Measurements from ENCODE around the gene CYP27C1.
"Not testable (repeated sequence)": the region's sequence is repeated elsewhere in the genome, so short reads cannot be mapped to it uniquely, and the experiment has no call there.

CYP27C1 gene

GRCh38 chr2:127225186-127225960, 5.3 kb upstream of the CYP27C1 start:
- no peak for FAIRE-seq
- no peak for DNase-seq (ENCODE audit: extremely low spot score, insufficient read length, low read depth)

DNA sequence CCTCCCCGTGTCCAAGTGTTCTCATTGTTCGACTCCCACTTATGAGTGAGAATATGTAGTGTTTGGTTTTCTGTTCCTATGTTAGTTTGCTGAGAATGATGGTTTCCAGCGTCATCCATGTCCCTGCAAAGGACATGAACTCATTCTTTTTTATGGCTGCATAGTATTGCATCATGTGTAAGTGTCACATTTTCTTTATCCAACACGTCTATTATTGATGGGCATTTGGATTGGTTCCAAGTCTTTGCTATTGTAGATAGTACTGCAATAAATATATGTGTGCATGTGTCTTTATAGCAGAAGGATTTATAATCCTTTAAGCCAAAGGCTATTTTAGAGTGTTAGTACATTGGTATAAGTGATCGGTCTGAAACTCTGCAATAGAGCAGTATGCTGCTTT, 4.0 kb upstream of the CYP27C1 start:
- not testable (repeated sequence) for DNase-seq (ENCODE audit: extremely low spot score, insufficient read length, low read depth); FAIRE-seq

DNA sequence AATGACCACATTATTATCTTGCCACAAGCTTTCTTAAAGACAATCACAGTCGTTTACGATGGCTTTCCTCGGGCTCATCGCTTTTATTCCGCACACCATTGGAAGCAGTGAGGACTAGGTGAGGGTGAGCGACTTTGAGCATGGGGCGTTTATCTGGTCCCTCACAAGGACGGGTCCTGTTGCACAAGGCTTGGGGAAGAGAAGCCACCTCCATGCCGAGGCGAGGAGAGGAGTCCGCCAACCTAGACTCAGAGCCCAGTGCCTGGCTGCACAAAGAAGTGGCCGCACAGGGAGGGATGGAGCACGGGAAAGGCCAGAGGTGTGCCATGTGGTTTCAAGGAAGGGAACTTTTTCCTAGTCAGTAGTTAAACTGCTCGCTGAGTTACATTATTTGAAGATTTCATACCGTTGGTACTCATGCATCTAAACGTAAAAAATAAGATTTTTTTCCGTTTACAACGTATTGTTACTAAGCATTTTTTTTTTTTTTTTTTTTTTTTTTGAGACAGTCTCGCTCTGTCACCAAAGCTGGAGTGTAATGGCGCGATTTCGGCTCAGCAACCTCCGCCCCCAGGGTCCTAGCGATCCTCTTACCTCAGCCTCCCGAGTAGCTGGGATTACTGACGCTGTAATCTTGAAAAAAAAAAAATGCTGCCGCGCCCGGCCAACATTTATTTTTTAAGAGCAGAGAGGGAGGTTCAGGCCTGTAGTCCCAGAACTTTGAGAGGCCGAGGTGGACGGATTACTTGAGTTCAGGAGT, 849 bp upstream of the CYP27C1 start:
- FAIRE-seq, result no peak
- DNase-seq (ENCODE audit: extremely low spot score, insufficient read length, low read depth), result no peak

DNA sequence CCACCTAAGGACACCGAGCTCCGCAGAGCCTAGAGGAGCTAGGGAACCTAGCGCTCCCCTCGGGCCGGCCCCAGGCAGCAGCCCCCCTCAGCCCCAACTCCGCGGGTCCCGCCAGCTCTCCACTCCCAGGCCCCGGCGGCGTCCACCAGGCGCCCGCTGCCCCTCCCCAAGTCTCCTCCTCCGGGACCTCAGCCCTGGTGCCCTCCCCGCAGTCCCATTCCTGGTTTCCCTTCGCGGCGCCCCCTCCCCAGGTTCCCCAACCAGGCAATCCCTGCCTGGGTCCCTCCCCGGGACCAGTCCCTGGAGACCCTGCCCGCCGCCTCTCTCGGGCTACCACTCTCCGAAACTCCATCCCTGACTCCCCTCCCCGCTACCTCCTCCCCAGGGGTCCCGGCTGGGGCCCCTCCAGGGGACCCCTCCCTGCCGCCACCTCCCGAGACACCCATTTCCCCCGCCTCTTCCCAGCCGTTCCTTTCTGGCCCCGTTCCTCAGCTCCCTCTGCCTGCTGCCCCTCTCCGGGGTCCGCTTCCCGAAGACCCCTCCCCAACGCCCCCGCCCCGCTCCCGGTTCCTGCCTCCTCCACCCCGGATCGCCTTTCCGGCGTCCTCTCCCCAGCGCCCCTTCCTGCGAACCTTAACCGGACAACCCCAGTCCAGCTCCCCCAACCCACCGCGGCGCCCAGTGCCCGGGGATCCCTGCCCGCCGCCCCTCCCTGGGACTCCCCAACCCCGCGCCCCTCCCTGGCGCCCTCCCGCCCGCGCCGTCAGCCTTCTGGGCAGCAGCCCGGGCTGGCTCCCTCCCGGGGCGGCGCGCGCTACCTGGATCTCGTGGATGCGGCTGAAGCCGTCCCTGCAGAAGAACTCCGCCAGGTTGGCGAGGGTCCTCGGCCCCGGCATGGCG, 678 bp downstream of the CYP27C1 start:
- no peak for DNase-seq (ENCODE audit: extremely low spot score, insufficient read length, low read depth)
- no peak for FAIRE-seq

- FAIRE-seq, result no peak
- DNase-seq (ENCODE audit: extremely low spot score, insufficient read length, low read depth), result no peak
These were observed 1.3 kb downstream of the CYP27C1 start for GRCh38 chr2:127218812-127219170.

- DNase-seq (ENCODE audit: extremely low spot score, insufficient read length, low read depth), result no peak
- no peak for FAIRE-seq
These were observed 2.4 kb downstream of the CYP27C1 start for GRCh38 chr2:127217470-127218325.

DNA sequence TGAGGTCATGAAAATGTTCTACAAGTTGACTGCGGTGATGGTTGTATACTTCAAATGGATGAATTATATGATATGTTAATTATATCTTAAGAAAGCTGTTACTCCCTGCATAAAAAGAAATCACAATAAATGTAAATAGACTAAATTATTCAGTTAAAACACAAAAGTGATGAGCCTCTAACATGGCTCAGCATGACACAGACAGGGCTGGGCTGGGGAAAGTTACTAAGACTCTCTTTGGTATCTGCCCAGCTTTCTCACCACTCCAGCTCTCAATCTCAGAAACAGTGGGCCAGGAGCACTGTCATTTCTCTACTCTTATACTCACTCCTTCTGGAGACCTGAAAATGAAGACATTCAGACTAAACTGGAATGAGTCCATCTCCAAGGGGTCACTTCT, 3.5 kb downstream of the CYP27C1 start:
- DNase-seq (ENCODE audit: extremely low spot score, insufficient read length, low read depth), result no peak
- no peak for FAIRE-seq

DNA sequence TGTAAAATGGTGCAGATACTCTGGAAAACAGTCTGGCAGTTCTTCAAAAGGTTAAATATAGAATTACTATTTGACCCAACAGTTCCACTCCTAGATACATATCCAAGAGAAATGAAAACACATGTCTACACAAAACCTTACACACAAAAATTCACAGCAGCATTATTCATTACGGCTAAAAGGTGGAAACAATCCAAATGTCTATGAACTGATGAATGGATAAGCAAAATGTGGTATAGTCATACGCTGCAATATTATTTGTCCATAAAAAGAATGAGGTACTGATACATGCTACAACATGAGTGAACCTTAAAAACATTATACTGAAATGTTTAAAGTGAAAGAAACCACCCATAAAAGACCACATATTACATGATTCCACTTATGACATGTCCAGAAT, 4.0 kb downstream of the CYP27C1 start:
- FAIRE-seq (no peak), DNase-seq (ENCODE audit: extremely low spot score, insufficient read length, low read depth) (no peak)

- FAIRE-seq; DNase-seq (ENCODE audit: extremely low spot score, insufficient read length, low read depth): not testable (repeated sequence)
These were observed 5.9 kb downstream of the CYP27C1 start for GRCh38 chr2:127214201-127214600.

- FAIRE-seq, result no peak
- no peak for DNase-seq (ENCODE audit: extremely low spot score, insufficient read length, low read depth)
These were observed 11.8 kb downstream of the CYP27C1 start for GRCh38 chr2:127208313-127208712.

DNA sequence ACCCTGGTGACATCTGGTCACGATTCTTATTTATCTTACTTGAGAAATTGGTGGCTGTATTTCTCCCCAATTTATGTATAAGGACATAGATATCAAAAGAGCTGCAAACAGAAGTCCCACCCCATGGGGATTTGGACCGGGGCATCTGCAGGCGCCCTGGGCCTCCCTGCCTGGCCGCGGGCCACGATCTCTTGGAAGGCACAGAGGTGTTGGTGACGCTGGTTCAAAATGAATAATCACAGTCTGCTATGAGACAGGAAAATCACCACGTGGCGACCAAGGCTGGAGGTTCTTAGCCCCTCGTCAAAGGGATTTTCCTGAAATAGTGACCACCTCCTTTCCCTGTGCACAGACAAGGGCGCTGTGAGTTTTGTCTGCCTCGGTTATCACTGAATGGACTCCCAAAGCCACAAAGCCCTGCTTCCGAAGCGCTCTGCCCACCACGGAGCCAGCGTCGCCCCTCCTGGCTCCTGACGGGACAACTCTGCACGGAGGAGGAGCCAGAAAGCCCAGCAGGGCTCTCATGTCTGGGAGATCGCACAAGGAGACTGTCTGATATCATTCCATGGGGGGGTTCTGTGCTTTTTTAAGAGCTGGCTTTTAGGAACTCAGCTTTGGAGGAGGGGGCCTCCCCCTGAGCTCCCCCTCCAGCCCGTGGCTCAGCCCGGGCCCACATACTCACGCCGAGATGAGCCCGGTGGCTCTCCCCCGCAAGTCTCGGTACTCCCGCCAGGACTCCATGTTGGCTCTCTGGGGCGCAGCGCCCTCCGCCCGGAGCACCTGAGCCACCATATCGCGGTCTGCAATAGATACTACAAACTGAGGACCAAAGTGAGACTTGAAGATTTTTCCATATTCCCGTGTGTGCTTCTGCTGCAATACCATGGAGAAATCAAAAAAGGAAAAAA, 14.6 kb downstream of the CYP27C1 start:
- no peak for FAIRE-seq
- no peak for DNase-seq (ENCODE audit: extremely low spot score, insufficient read length, low read depth)

- no peak for DNase-seq (ENCODE audit: extremely low spot score, insufficient read length, low read depth)
- FAIRE-seq, result no peak
These were observed 18.6 kb downstream of the CYP27C1 start for GRCh38 chr2:127201452-127201851.

DNA sequence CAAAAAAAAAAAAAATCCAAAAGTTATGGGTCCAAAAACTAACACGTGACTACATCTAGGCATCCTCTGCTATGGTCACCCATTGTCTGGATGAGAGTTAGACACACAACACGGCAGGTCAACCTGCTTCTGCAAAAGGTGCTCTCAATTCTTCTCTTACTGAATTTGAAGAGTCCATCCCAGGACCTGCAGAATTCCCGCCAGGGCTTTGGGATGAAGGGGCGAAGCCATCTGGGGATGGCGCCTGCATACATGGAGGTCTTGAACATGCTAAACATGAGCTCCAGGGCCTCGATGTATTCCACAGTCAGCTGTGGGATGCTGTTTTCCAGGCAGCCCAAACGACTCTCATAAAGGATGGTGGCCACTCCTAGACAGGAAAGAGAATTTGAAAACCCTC, 19.1 kb downstream of the CYP27C1 start:
- DNase-seq (ENCODE audit: extremely low spot score, insufficient read length, low read depth), result no peak
- no peak for FAIRE-seq

GRCh38 chr2:127199223-127199622, 20.9 kb downstream of the CYP27C1 start:
- FAIRE-seq (no peak), DNase-seq (ENCODE audit: extremely low spot score, insufficient read length, low read depth) (no peak)

DNA sequence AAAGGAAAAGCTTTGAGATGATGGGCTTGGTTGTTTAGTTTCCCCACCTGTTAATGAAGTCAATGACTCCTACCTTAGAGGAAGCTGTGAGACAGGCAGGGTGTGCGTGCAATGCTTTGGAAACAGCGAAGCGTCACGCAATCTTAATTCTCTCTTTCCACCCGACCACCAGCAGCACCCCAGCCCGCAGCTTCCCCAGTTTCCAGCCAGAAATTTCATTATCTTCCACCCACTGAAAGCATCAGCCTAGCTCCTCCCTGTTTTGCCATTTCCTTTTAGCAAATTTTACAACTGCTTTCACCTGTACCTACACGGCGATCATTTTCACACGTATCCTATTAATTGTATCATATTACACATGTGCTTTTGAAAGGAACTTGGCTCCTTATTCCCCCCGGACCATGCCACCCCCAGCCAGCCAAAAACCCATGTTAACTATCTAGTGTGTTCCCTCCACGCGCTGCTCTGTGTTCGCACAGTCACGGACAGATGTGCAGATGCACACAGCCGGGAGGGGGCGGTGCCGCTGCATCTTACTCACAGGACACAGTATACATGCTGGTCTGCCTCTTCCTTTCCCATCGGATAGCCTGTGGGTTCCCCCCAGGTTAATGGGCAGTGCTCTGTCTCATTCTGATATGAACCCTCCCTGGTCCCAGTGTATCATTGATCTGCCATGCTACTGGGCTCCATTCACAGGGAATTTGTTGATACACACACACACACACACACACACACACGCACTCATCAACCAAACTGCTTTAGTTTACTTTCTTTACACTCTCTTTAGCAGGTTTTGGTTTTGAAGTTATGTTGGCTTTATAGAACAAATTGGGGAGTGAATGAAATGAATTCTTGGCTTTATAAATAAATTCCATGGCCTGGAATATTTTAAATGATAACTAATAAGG, 22.4 kb downstream of the CYP27C1 start:
- DNase-seq (ENCODE audit: extremely low spot score, insufficient read length, low read depth) (no peak), FAIRE-seq (peak; percentile 44)

GRCh38 chr2:127196998-127197397, 23.1 kb downstream of the CYP27C1 start:
- FAIRE-seq (peak; percentile 67), DNase-seq (ENCODE audit: extremely low spot score, insufficient read length, low read depth) (no peak)

- no peak for FAIRE-seq
- DNase-seq (ENCODE audit: extremely low spot score, insufficient read length, low read depth), result no peak
These were observed 23.6 kb downstream of the CYP27C1 start for GRCh38 chr2:127196549-127196948.
